ENCODE measurements around the gene OPA1. TPM values are rescaled to one million over a fixed set of nuclear protein-coding genes. Genes with fewer than 3 reads are reported as not detected.

The OPA1 gene
- total and polyA plus RNA-seq, 11 donors = 23.0 to 215 (median 106) TPM

- H3K4me3 ChIP-seq = no peak overlapping the region
- intact Hi-C loops (cut with DNase I) = no loop called here
- H3K27ac ChIP-seq = no peak overlapping the region
- H3K36me3 ChIP-seq = peaks cover 0 to 89% (median 50%) of the 10 kb centered on the region in 9 donors
- TF ChIP-seq, protein P1, sequence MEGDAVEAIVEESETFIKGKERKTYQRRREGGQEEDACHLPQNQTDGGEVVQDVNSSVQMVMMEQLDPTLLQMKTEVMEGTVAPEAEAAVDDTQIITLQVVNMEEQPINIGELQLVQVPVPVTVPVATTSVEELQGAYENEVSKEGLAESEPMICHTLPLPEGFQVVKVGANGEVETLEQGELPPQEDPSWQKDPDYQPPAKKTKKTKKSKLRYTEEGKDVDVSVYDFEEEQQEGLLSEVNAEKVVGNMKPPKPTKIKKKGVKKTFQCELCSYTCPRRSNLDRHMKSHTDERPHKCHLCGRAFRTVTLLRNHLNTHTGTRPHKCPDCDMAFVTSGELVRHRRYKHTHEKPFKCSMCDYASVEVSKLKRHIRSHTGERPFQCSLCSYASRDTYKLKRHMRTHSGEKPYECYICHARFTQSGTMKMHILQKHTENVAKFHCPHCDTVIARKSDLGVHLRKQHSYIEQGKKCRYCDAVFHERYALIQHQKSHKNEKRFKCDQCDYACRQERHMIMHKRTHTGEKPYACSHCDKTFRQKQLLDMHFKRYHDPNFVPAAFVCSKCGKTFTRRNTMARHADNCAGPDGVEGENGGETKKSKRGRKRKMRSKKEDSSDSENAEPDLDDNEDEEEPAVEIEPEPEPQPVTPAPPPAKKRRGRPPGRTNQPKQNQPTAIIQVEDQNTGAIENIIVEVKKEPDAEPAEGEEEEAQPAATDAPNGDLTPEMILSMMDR (IDR thresholded peaks at IDR 0.05) = no peak
- no peak for TF ChIP-seq POLR2A (IDR thresholded peaks at IDR 0.05)
- DNase-seq (no peak), ATAC-seq (no peak)
- H3K4me1 ChIP-seq = no peaks in the 10 kb centered on the region
- 85 to 91% (median 86%) methylated on average over 7 of the region's 7 CpGs for WGBS, 4 donors
- no peaks in the 10 kb centered on the region for H3K27me3 ChIP-seq
- no peaks in the 10 kb centered on the region for H3K9me3 ChIP-seq
Measured at GRCh38 chr3:193673845-193674244, 80.8 kb downstream of the OPA1 start.

DNA sequence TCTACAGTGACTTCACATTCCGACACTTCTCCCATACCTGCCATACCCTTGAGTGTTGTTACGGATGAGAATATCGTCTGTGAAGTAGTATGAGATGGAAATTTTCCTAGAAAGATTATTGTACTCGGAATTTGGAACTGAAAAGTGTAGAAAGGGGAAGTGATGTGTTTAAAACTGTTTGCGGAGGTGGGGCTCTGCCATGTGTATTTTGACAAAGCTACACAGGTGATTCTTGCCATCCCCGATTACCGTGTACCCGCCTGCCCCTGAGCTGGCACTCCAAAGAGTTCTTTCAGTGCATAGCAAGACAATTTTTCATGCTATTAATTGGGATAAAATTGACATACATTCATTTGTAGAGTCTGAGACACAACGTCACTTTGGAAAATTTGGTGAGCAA, 81.7 kb downstream of the OPA1 start:
- Histone ChIP-seq H3K4me1 (no peaks in the 10 kb centered on the region), H3K36me3 (peaks cover 0 to 80% (median 42%) of the 10 kb centered on the region in 9 donors), H3K27me3 (no peaks in the 10 kb centered on the region), H3K27ac (no peak overlapping the region), H3K9me3 (no peaks in the 10 kb centered on the region), H3K4me3 (no peak overlapping the region)
- intact Hi-C loops (cut with DNase I) = no loop called here
- no peak for TF ChIP-seq POLR2A (IDR thresholded peaks at IDR 0.05)
- TF ChIP-seq, protein P1 (IDR thresholded peaks at IDR 0.05) = no peak
- WGBS, 4 donors = 94 to 97% (median 96%) methylated on average over 9 of the region's 9 CpGs
- ATAC-seq (no peak), DNase-seq (no peak)

DNA sequence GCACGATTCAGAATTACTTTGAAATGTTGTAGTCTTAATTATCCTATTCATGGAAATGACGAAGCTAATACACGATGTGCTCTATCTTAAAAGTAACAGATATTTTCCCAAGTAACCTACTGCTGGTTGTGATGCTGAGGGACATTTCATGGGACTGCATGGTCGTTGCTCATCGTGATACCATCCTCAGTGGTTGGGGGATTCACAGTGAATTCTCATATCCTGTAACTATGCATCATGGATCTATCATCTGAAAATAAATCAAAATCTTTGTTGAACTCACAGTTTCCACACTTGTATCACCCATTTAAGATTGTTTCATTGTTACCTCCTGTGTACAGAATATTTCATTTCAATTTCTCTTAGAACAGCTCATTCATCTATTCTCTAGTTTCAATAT, 84.7 kb downstream of the OPA1 start:
- no peak for ATAC-seq
- Histone ChIP-seq H3K36me3 (peaks cover 0 to 50% (median 20%) of the 10 kb centered on the region in 9 donors), H3K4me3 (no peak overlapping the region), H3K27ac (no peak overlapping the region), H3K9me3 (no peaks in the 10 kb centered on the region), H3K27me3 (no peaks in the 10 kb centered on the region), H3K4me1 (peaks cover 0 to 6% (median 0%) of the 10 kb centered on the region in 12 donors)
- DNase-seq = no peak
- TF ChIP-seq POLR2A (IDR thresholded peaks at IDR 0.05) = no peak
- TF ChIP-seq, protein P1 (IDR thresholded peaks at IDR 0.05) = no peak
- intact Hi-C loops (cut with DNase I) = no loop called here
- WGBS, 4 donors = 94 to 99% (median 95%) methylated on average over 5 of the region's 5 CpGs

DNA sequence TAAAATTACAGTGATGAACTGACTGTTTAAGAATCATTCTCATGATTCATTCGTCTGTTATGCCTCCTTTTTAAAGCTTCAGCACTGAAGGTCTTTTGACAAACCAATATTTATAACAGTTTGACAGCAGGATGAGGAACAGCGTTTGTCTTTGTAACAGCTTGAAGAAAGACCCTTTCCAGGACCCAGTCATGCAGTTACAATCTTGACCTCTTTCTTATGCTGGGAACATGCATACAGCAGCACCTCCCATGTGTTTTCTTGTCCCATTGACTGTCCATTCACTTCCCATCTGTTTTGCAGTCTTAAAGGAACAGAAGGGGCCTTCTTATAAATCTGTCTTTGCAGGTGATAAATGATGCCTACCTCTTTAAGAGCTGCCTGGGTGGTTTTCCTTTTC, 87.2 kb downstream of the OPA1 start:
- Histone ChIP-seq H3K36me3 (peaks cover 0 to 36% (median 8%) of the 10 kb centered on the region in 9 donors), H3K27ac (no peak overlapping the region), H3K4me1 (peaks cover 0 to 6% (median 0%) of the 10 kb centered on the region in 12 donors), H3K4me3 (no peak overlapping the region), H3K27me3 (no peaks in the 10 kb centered on the region), H3K9me3 (no peaks in the 10 kb centered on the region)
- intact Hi-C loops (cut with DNase I) = no loop called here
- WGBS, 4 donors = 69 to 81% (median 76%) methylated on average over 2 of the region's 2 CpGs
- TF ChIP-seq POLR2A (IDR thresholded peaks at IDR 0.05) = no peak
- TF ChIP-seq, protein P1 (IDR thresholded peaks at IDR 0.05) = no peak
- DNase-seq = no peak
- no peak for ATAC-seq
